Suprapubic skin (tissue), 4 donors: ENCODE measurements around the gene DPY19L1. TPM values are rescaled to one million over a fixed set of nuclear protein-coding genes. Genes with fewer than 3 reads are reported as not detected.
"Not testable (repeated sequence)": the region's sequence is repeated elsewhere in the genome, so short reads cannot be mapped to it uniquely, and the experiment has no call there.

Source experiments
- DNase-seq, 2 donors: peaks; one replicate each; pipeline ENCODE4 v3.0.0-alpha.2; 2019; ENCODE audit warnings: low spot score in 2 of 2
- H3K27ac ChIP-seq: fragments of 200-600 bp; sonication (generic); one replicate; pipeline ENCODE4 v1.5.1; 2019
- H3K27me3 ChIP-seq: fragments of 200-600 bp; sonication (generic); one replicate; pipeline ENCODE4 v1.5.1; 2019
- H3K36me3 ChIP-seq: fragments of 200-600 bp; sonication (generic); one replicate; pipeline ENCODE4 v1.5.1; 2019
- H3K4me1 ChIP-seq: fragments of 200-600 bp; sonication (generic); one replicate; pipeline ENCODE4 v1.5.1; 2019
- H3K4me3 ChIP-seq: fragments of 200-600 bp; sonication (generic); one replicate; pipeline ENCODE4 v1.5.1; 2019; ENCODE audit warnings: mild to moderate bottlenecking
- H3K9me3 ChIP-seq: fragments of 200-600 bp; sonication (generic); one replicate; pipeline ENCODE4 v1.5.1; 2019
- EP300 ChIP-seq: sonication (generic); formaldehyde crosslinking; IDR thresholded peaks from one replicate; pipeline ENCODE4 v1.6.1; 2017; ENCODE audit warnings: antibody characterized with exemption
- POLR2A ChIP-seq, 2 donors: fragments of 450-650 bp; IDR thresholded peaks; one replicate each; pipeline ENCODE4 v1.6.1; 2017; ENCODE audit warnings: antibody characterized with exemption in 2 of 2, mild to moderate bottlenecking in 2 of 2, moderate library complexity in 2 of 2
- POLR2AphosphoS5 ChIP-seq, 3 donors: sonication (generic); formaldehyde crosslinking; IDR thresholded peaks; one replicate each; pipeline ENCODE4 v1.6.1; 2017; ENCODE audit warnings: antibody characterized with exemption in 3 of 3
- WGBS: methylation state at CpG from one replicate; pipeline ENCODE4 v1.1.5; 2018; 5-methylcytosine and 5-hydroxymethylcytosine counted together
- total RNA-seq, 4 donors: library from RNA; depleted of rRNA; stranded (reverse); fragments of >200 nt; gene quantifications; one replicate each; pipeline ENCODE4 v1.1.0, GENCODE V29; 2016
- TF ChIP-seq, protein P1 (sequence below), 2 donors: fragments of 200-600 bp in 1 of 2; fragments of 450-650 bp in 1 of 2; sonication (generic) in 1 of 2; IDR thresholded peaks; one replicate each; pipeline ENCODE4 v1.5.1; 2016 to 2019; ENCODE audit warnings: antibody characterized with exemption in 2 of 2, mild to moderate bottlenecking in 1 of 2, moderate library complexity in 1 of 2

Gene DPY19L1
- total RNA-seq, 4 donors from 2014 or later = 8.1 to 13.4 (median 10.9) TPM

- Histone ChIP-seq H3K4me1 (peaks cover 6% of the 10 kb centered on the region), H3K36me3 (no peaks in the 10 kb centered on the region), H3K27me3 (no peaks in the 10 kb centered on the region), H3K9me3 (no peaks in the 10 kb centered on the region), H3K4me3 (no peak overlapping the region), H3K27ac (no peak overlapping the region)
- TF ChIP-seq EP300 (no peak), POLR2AphosphoS5 (IDR thresholded peaks at IDR 0.05) (no peak), POLR2A (IDR thresholded peaks at IDR 0.05) (no peak)
- TF ChIP-seq, protein P1, sequence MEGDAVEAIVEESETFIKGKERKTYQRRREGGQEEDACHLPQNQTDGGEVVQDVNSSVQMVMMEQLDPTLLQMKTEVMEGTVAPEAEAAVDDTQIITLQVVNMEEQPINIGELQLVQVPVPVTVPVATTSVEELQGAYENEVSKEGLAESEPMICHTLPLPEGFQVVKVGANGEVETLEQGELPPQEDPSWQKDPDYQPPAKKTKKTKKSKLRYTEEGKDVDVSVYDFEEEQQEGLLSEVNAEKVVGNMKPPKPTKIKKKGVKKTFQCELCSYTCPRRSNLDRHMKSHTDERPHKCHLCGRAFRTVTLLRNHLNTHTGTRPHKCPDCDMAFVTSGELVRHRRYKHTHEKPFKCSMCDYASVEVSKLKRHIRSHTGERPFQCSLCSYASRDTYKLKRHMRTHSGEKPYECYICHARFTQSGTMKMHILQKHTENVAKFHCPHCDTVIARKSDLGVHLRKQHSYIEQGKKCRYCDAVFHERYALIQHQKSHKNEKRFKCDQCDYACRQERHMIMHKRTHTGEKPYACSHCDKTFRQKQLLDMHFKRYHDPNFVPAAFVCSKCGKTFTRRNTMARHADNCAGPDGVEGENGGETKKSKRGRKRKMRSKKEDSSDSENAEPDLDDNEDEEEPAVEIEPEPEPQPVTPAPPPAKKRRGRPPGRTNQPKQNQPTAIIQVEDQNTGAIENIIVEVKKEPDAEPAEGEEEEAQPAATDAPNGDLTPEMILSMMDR (IDR thresholded peaks at IDR 0.05) = no peak
- no peak for DNase-seq
- WGBS = 83% methylated on average over 1 of the region's 1 CpG
Measured at GRCh38 chr7:35004531-35005095, 32.7 kb downstream of the DPY19L1 start.

DNA sequence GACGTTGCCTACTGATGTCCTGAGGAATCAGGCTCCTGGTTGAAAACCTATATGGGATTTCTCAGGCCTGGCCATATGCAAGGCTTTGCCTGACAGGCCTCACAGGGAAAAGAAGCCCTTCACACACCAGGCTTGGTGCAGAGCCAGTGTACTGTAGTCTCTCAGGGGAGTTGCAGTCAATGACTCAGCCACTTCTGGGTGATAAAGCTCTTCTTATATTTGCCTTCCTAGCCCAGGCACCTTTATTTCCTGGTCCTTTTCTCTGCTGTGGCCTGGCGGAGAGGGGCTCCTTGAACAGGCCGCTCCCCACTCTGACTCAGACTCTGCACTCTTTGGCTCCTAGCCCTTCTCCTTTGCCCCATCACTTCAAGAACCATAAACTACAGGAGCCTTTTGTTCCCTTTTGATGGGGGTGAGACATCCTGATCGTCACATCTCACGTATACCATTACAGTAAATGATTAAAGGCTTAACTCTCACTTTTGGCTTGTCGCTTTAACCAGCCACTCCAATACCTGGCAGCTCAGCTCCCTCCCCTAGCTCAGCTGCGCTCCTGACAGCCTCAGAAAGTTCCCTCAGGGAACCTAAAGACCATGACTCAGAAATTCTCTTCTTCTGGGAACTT lies 33.5 kb downstream of the DPY19L1 start:
- peaks cover 6% of the 10 kb centered on the region for H3K4me1 ChIP-seq
- H3K27ac ChIP-seq = no peak overlapping the region
- TF ChIP-seq POLR2AphosphoS5 (IDR thresholded peaks at IDR 0.05) (no peak), POLR2A (IDR thresholded peaks at IDR 0.05) (no peak), EP300 (no peak)
- TF ChIP-seq, protein P1 (IDR thresholded peaks at IDR 0.05) = no peak
- H3K36me3 ChIP-seq = no peaks in the 10 kb centered on the region
- no peak overlapping the region for H3K4me3 ChIP-seq
- H3K27me3 ChIP-seq = no peaks in the 10 kb centered on the region
- WGBS = 72% methylated on average over 7 of the region's 7 CpGs
- H3K9me3 ChIP-seq = no peaks in the 10 kb centered on the region
- no peak for DNase-seq

DNA sequence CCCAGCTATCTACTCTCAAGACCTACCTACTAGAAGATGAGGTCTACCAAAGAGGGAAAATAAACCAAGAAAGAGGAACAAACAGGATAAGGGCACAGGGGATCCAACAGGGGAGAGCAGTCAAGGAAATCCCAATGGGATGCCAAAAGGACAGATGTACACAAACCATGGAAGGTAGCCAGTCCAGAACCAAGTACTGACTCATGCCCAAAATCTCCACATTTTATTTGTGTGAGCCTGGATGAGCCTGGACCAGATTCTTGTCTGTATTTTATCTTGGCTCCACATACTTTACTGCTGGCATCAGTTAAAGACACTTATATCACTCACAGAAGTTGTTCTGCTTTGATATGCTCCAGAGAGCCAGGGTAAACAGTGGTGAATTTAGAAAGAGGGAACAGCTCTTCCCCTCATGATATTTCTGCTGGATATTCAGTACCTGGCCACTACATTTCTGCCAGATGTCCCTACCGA lies 34.1 kb downstream of the DPY19L1 start:
- not testable (repeated sequence) for H3K27me3 ChIP-seq, H3K36me3 ChIP-seq, H3K27ac ChIP-seq, H3K4me3 ChIP-seq, DNase-seq, H3K9me3 ChIP-seq, H3K4me1 ChIP-seq
- WGBS = 88% methylated on average over 1 of the region's 1 CpG

GRCh38 chr7:34998335-34998734 lies 39.0 kb downstream of the DPY19L1 start:
- not testable (repeated sequence) for H3K27ac ChIP-seq, DNase-seq, H3K4me3 ChIP-seq, H3K36me3 ChIP-seq, H3K9me3 ChIP-seq, H3K27me3 ChIP-seq, H3K4me1 ChIP-seq
- WGBS = 84% methylated on average over 6 of the region's 6 CpGs

GRCh38 chr7:34996423-34997090 lies 40.7 kb downstream of the DPY19L1 start:
- not testable (repeated sequence) for H3K27me3 ChIP-seq, H3K27ac ChIP-seq, DNase-seq, H3K4me3 ChIP-seq, H3K4me1 ChIP-seq, H3K9me3 ChIP-seq, H3K36me3 ChIP-seq
- 91% methylated on average over 3 of the region's 5 CpGs for WGBS

- WGBS = 84% methylated on average over 7 of the region's 7 CpGs
- Histone ChIP-seq H3K27me3 (no peaks in the 10 kb centered on the region), H3K27ac (no peak overlapping the region), H3K4me3 (no peak overlapping the region), H3K9me3 (no peaks in the 10 kb centered on the region), H3K36me3 (no peaks in the 10 kb centered on the region), H3K4me1 (no peaks in the 10 kb centered on the region)
- TF ChIP-seq EP300 (no peak), POLR2AphosphoS5 (IDR thresholded peaks at IDR 0.05) (no peak), POLR2A (IDR thresholded peaks at IDR 0.05) (no peak)
- TF ChIP-seq, protein P1 (IDR thresholded peaks at IDR 0.05) = no peak
- DNase-seq = no peak
Measured at GRCh38 chr7:34995757-34996156, 41.5 kb downstream of the DPY19L1 start.
